K562 (cell line): ENCODE data around the gene CNNM2.

Experiments
- FOXP1 ChIP-seq: sonication (generic); formaldehyde crosslinking; IDR thresholded peaks from 2 replicates; pipeline ENCODE4 v1.8.0; 2022; ENCODE audit warnings: mild to moderate bottlenecking, missing genetic modification reagents
- PPARD ChIP-seq: fragments of 250-450 bp; sonication (Bioruptor Pico); IDR thresholded peaks from 2 replicates; pipeline ENCODE4 v1.8.0; 2022; ENCODE audit warnings: inconsistent platforms, mild to moderate bottlenecking, moderate library complexity
- TARDBP ChIP-seq: fragments of 450-650 bp; IDR thresholded peaks from 2 replicates; pipeline ENCODE4 v1.6.1; 2016
- YY1 ChIP-seq, 3 experiments: IDR thresholded peaks; 2 replicates each; pipeline ENCODE4 v1.6.1; 2011; ENCODE audit warnings: low read length in 2 of 3, mild to moderate bottlenecking in 2 of 3, moderate library complexity in 2 of 3, borderline replicate concordance in 1 of 3, control low read depth in 1 of 3, low read depth in 1 of 3; ENCODE audit not compliant: insufficient read depth in 3 of 3, insufficient replicate concordance in 2 of 3, control insufficient read depth in 1 of 3, insufficient read length in 1 of 3; ENCODE audit errors: extremely low read depth in 1 of 3

- TF ChIP-seq TARDBP = no peak
- TF ChIP-seq PPARD (CRISPR knock-in tag) = no peak
- TF ChIP-seq FOXP1 (CRISPR knock-in tag) = no peak
- no peak for TF ChIP-seq YY1 (IDR thresholded peaks at IDR 0.05; ENCODE audit: borderline replicate concordance in 1 of 3, control insufficient read depth in 1 of 3, extremely low read depth in 1 of 3, insufficient read depth in 3 of 3, insufficient read length in 1 of 3, insufficient replicate concordance in 2 of 3, low read depth in 1 of 3, low read length in 2 of 3)
Measured at GRCh38 chr10:103053659-103054581, 135.8 kb downstream of the CNNM2 start.
